Loucy (cell line): ENCODE results near the gene ZNF765.
A peak's percentile ranks its signal among the peaks of the same experiment; 100 is the strongest.
"Not testable (repeated sequence)": the region's sequence is repeated elsewhere in the genome, so short reads cannot be mapped to it uniquely, and the experiment has no call there.

Experiments
- H2AFZ ChIP-seq: fragments of 200-600 bp; sonication (generic); 2 replicates; pipeline ENCODE4 v1.6.0; 2016; ENCODE audit warnings: antibody characterized with exemption, mild to moderate bottlenecking, low read length, moderate library complexity
- H3F3A ChIP-seq: fragments of 200-600 bp; 2 replicates; pipeline ENCODE4 v1.6.0; 2016; ENCODE audit warnings: antibody characterized with exemption, low read depth, mild to moderate bottlenecking
- H3K27me3 ChIP-seq: fragments of 200-600 bp; sonication (generic); 2 replicates; pipeline ENCODE4 v1.6.1; 2014; ENCODE audit warnings: low read length, mild to moderate bottlenecking; ENCODE audit not compliant: insufficient read depth, poor library complexity, severe bottlenecking
- H3K36me3 ChIP-seq: fragments of 200-600 bp; sonication (generic); 2 replicates; pipeline ENCODE4 v1.6.1; 2016; ENCODE audit warnings: low read length; ENCODE audit not compliant: insufficient read depth
- H3K4me1 ChIP-seq: fragments of 200-600 bp; sonication (generic); 2 replicates; pipeline ENCODE4 v1.5.1; 2014; ENCODE audit warnings: low read length, mild to moderate bottlenecking; ENCODE audit not compliant: insufficient read depth, poor library complexity, severe bottlenecking
- H3K4me2 ChIP-seq: fragments of 200-600 bp; sonication (generic); 2 replicates; pipeline ENCODE4 v1.6.0; 2014; ENCODE audit warnings: antibody characterized with exemption, low read length, low read depth, mild to moderate bottlenecking; ENCODE audit not compliant: poor library complexity, severe bottlenecking
- H3K4me3 ChIP-seq: fragments of 200-600 bp; sonication (generic); 2 replicates; pipeline ENCODE4 v1.5.1; 2014; ENCODE audit warnings: low read length, mild to moderate bottlenecking, mixed read lengths; ENCODE audit not compliant: poor library complexity, severe bottlenecking
- H3K79me2 ChIP-seq: fragments of 200-600 bp; sonication (generic); 2 replicates; pipeline ENCODE4 v1.6.1; 2014; ENCODE audit warnings: low read length; ENCODE audit not compliant: insufficient read depth
- H3K9ac ChIP-seq: fragments of 200-600 bp; sonication (generic); 2 replicates; pipeline ENCODE4 v1.6.0; 2014; ENCODE audit warnings: mild to moderate bottlenecking, low read depth, low read length, moderate library complexity; ENCODE audit not compliant: poor library complexity, severe bottlenecking
- H3K9me2 ChIP-seq: fragments of 200-600 bp; sonication (generic); replicated peaks from 2 replicates; pipeline ENCODE4 v1.6.1; 2016; ENCODE audit warnings: low read depth, low read length, mixed read lengths
- H3K9me3 ChIP-seq: fragments of 200-600 bp; sonication (generic); 2 replicates; pipeline ENCODE4 v1.6.1; 2014; ENCODE audit warnings: mild to moderate bottlenecking, antibody characterized with exemption, low read length, low read depth; ENCODE audit not compliant: insufficient read depth
- H4K20me1 ChIP-seq: fragments of 200-600 bp; sonication (generic); 2 replicates; pipeline ENCODE4 v1.6.0; 2014; ENCODE audit warnings: antibody characterized with exemption, low read length, mild to moderate bottlenecking; ENCODE audit not compliant: insufficient read depth, poor library complexity, severe bottlenecking
- CTCF ChIP-seq: fragments of 200-600 bp; sonication (generic); conservative IDR thresholded peaks from 2 replicates; pipeline ENCODE4 v1.5.1; 2014; ENCODE audit warnings: mild to moderate bottlenecking, antibody characterized with exemption, low read length
- EZH2phosphoT487 ChIP-seq: fragments of 200-600 bp; IDR thresholded peaks from 2 replicates; pipeline ENCODE4 v1.6.1; 2018; ENCODE audit warnings: antibody characterized with exemption, mild to moderate bottlenecking, moderate library complexity, borderline replicate concordance

The ZNF765 gene

GRCh38 chr19:53463263-53463662 is 68.3 kb downstream of the ZNF765 start:
- no peaks in the 10 kb centered on the region for H3F3A ChIP-seq
- H4K20me1 ChIP-seq, result no peaks in the 10 kb centered on the region
- H3K4me1 ChIP-seq, result peaks cover 2% of the 10 kb centered on the region
- H3K9ac ChIP-seq, result no peak overlapping the region
- TF ChIP-seq CTCF (no peak), EZH2phosphoT487 (no peak)
- H2AFZ ChIP-seq, result no peak overlapping the region
- H3K27me3 ChIP-seq, result no peaks in the 10 kb centered on the region
- peaks cover 7% of the 10 kb centered on the region; the same call in 1 of the 2 replicates for H3K79me2 ChIP-seq
- no peak overlapping the region for H3K4me3 ChIP-seq
- H3K36me3 ChIP-seq, result no peaks in the 10 kb centered on the region
- no peaks in the 10 kb centered on the region for H3K9me3 ChIP-seq
- no peaks in the 10 kb centered on the region for H3K9me2 ChIP-seq
- no peak overlapping the region for H3K4me2 ChIP-seq

GRCh38 chr19:53466726-53467484 is 72.0 kb downstream of the ZNF765 start:
- Histone ChIP-seq H3K9ac (peak overlapping the region; percentile 48), H3K4me3 (peak overlapping the region; percentile 95)

GRCh38 chr19:53467485-53468262 is 72.7 kb downstream of the ZNF765 start, which contains the start of gene ZNF813:
Gene ZNF813, plus strand, starts transcription at chr19:53467733. Its CDS starts 16,090 bp downstream, at chr19:53483823.
- peak within 1 kb of the TSS; percentile 97 for H3K4me2 ChIP-seq
- H3K9ac ChIP-seq, result peak within 1 kb of the TSS; percentile 87
- peaks cover 8% of the 10 kb centered on the region for H3K4me1 ChIP-seq
- TF ChIP-seq CTCF, result no peak
- TF ChIP-seq EZH2phosphoT487, result no peak
- H3K9me3 ChIP-seq, result no peaks in the 10 kb centered on the region
- H4K20me1 ChIP-seq, result no peaks in the 10 kb centered on the region
- no peaks in the 10 kb centered on the region for H3K9me2 ChIP-seq
- peaks cover 16% of the 10 kb centered on the region; the same call in 1 of the 2 replicates for H3K79me2 ChIP-seq
- H2AFZ ChIP-seq, result peak within 1 kb of the TSS; percentile 96
- no peaks in the 10 kb centered on the region for H3F3A ChIP-seq
- H3K27me3 ChIP-seq, result no peaks in the 10 kb centered on the region
- no peaks in the 10 kb centered on the region for H3K36me3 ChIP-seq
- H3K4me3 ChIP-seq, result peak within 1 kb of the TSS; percentile 95

More at GRCh38 chr19:53466726-53467484, 72.0 kb downstream of the ZNF765 start:
- Histone ChIP-seq H3K9me2 (no peaks in the 10 kb centered on the region), H3K4me1 (peaks cover 8% of the 10 kb centered on the region), H3K79me2 (peaks cover 10% of the 10 kb centered on the region; the same call in 1 of the 2 replicates), H2AFZ (peak overlapping the region; percentile 96), H3F3A (no peaks in the 10 kb centered on the region), H3K9me3 (no peaks in the 10 kb centered on the region), H3K36me3 (no peaks in the 10 kb centered on the region), H4K20me1 (no peaks in the 10 kb centered on the region), H3K27me3 (no peaks in the 10 kb centered on the region), H3K4me2 (peak overlapping the region; percentile 97)
- no peak for TF ChIP-seq EZH2phosphoT487
- TF ChIP-seq CTCF, result no peak

GRCh38 chr19:53468628-53469027 is 73.7 kb downstream of the ZNF765 start:
- not testable (repeated sequence) for H3K36me3 ChIP-seq, H3F3A ChIP-seq, H2AFZ ChIP-seq, H3K9me2 ChIP-seq, H3K4me1 ChIP-seq, H4K20me1 ChIP-seq, H3K27me3 ChIP-seq, H3K9me3 ChIP-seq
- H3K79me2 ChIP-seq, result peaks cover 17% of the 10 kb centered on the region; the same call in 1 of the 2 replicates
- peak overlapping the region; percentile 95 for H3K4me3 ChIP-seq
- peak overlapping the region; percentile 97 for H3K4me2 ChIP-seq
- H3K9ac ChIP-seq, result peak overlapping the region; percentile 87
